Embryonic facial prominence (tissue), 1 donor: ENCODE measurements around the gene KCNAB1.
"Not testable (repeated sequence)": the region's sequence is repeated elsewhere in the genome, so short reads cannot be mapped to it uniquely, and the experiment has no call there.

ENCODE experiments used
- DNase-seq: peaks from one replicate; pipeline ENCODE4 v3.0.0-alpha.2; 2016; ENCODE audit errors: extremely low spot score

Gene KCNAB1

GRCh38 chr3:156137397-156137796, 17.0 kb downstream of the KCNAB1 start:
- not testable (repeated sequence) for DNase-seq

- DNase-seq = no peak
These were observed 19.7 kb downstream of the KCNAB1 start for GRCh38 chr3:156140001-156140595.

GRCh38 chr3:156142702-156143101, 22.3 kb downstream of the KCNAB1 start:
- DNase-seq = no peak

- DNase-seq = no peak
These were observed 22.8 kb downstream of the KCNAB1 start for GRCh38 chr3:156143136-156143535.

DNA sequence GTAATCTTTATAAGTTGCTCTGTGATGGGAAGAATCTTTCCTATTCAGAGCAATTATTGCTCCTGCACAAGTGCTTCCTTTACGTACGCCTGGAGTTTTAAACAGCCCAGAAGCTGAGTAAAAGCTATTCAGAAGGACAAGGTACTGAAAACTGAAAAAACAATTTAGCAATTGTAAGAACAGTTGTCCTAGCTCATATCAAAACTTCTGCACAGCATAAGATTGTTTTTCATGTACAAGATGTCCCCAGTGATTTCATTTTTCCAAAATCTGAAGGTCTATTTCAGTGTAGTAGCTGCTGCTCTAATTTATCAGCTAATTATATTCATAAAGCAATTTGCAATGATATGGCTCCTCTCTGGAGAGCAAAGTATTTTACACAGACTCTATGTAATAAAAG, 23.7 kb downstream of the KCNAB1 start:
- DNase-seq = no peak

GRCh38 chr3:156145866-156146265, 25.5 kb downstream of the KCNAB1 start:
- DNase-seq = no peak

GRCh38 chr3:156148345-156148945, 28.1 kb downstream of the KCNAB1 start:
- DNase-seq = no peak

- no peak for DNase-seq
These were observed 28.6 kb downstream of the KCNAB1 start for GRCh38 chr3:156148946-156149381.

GRCh38 chr3:156149876-156150275, 29.5 kb downstream of the KCNAB1 start:
- peak; percentile 43 for DNase-seq

DNA sequence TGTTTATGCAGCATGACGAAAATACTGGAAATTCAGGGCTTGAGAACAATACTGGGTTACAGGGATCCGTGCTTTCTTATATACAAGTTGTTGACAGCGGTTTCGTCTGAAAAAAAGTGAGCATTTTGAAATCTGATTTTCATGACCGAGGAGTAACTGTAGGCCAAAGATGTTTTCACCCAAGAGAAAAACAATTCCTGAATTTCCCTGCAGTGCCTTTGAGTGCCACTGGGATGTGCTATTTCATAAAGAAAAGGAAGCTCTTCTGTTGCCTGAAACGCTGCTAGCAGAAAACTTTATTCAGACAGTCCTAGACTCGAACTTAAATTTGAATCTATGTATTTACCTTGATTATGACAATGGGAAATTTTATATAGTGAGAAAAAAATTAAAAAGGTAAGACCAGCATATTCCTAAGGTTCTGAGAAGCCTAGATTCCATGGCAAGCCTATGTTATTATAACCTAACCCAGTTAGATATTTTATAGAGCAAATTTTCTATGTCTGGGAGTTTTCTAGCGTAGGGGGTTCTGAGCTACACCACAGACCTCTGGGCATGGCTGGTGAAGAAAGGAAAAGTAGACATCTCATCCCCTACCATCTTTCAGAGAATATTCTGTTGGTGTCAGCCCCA, 30.2 kb downstream of the KCNAB1 start:
- DNase-seq = peak; percentile 78

- peak; percentile 31 for DNase-seq
These were observed 31.5 kb downstream of the KCNAB1 start for GRCh38 chr3:156151824-156152428.

DNA sequence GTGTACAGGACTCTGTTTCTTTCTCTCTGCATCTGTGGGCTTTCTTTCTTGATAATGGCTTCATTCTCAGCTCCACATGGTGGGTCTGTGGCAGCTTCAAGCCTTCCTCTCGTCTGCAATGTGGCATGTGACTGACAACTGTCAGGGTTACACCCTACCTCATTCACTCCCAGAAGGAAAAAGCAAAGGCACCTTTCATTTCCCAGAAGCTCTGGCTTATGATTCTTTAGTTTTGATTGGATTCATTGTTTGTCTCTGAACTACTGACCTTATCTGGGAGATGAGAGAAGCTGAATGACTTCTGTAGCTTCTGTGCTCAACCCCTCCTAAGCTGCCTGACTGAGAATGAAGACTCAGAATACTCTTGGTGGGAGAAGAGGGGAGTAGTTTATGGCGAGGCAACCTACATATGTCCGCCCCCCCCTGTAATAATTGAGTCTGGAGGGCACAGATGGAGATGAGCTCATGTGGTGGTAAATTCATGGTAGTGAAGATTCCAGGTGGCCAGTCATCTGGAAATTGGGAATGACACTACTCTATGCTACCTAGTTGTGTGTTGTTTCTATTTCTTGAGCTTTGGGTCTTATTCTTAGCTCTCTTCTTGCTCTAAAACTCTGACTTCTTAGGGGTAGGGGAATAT, 38.4 kb downstream of the KCNAB1 start:
- no peak for DNase-seq

- no peak for DNase-seq
These were observed 40.3 kb downstream of the KCNAB1 start for GRCh38 chr3:156160647-156161046.

DNA sequence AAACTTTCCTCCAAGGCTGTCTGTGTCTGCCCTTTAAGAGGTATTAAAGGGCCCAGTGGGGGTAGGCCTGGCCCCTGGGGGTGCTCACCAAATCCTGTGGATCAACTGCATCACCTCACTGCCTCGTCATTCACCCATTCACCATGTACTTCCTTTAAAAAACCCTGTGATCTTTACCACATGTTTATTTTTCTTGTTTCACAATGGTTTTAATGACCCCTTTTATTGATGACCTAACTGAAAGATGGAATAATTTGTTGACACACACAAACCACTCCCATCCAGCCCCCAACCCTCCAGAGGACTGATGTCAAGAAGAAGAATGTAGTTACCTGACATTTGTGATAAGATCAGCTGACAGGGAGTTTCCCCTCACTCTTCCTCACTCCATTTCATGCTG, 40.8 kb downstream of the KCNAB1 start:
- no peak for DNase-seq

- no peak for DNase-seq
These were observed 43.5 kb downstream of the KCNAB1 start for GRCh38 chr3:156163848-156164247.

DNA sequence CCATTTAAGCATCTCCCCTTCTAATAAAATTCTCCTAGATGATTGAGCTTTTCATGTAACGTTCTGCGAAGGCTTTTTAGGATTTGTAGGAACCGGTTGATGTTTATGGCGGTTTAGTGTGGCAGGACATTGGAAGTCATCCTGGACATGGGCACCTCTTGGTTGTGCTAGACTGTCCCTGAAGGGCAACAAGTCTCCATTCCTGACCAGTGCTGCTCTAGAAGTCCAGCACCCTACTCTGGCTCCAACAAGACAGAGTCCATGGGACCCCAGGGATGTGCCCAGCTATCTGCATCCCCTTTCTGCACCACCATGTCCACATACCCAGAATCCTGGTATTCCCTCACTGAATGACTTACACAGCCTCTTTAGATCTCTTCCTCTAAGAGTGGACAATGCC, 46.4 kb downstream of the KCNAB1 start:
- DNase-seq = no peak

- DNase-seq = no peak
These were observed 50.2 kb downstream of the KCNAB1 start for GRCh38 chr3:156170571-156170970.

DNA sequence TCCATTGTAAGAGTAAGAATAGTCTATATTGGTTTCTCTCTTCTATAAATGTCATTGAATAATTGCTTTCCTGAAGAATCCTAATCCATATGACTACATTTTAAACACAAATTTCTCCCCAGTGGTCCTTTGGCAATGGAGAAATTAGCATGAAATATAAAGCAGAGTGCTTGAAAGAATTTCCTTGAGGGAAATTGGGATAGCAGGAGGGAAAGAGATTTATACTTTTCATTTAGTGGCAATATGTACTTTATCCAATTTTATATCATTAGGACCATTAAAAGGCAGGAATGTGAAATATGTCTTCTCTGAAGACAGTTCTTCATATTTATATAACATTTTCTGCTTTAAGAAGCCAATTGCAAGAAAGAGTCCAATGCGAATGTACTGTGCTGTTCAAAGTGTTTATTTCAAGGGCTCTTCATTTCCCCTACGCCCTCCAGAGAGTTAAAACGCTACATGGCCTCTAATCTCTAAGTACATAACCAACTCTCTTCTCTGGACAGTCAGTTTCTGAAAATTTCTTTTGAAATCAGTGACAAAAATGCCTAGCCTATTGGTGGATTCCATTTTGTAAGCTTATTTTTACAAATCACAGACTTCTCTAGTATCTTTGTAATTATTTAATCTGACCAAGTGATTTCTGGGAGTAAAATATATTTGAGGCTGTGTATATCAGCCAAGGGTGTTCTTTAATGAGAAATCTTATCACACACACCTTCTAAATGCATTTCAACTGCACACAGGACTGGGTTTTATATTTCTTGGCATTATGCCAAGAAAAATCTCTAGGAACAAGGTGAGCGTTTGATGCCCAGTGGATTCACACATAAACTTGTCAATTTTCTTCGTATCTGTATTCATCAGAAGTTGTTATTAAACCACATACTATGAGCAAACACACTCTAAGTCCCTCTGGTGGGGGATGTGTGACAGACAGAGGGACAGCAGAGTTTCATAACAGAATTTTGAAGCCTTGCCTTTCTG, 51.2 kb downstream of the KCNAB1 start:
- no peak for DNase-seq

DNA sequence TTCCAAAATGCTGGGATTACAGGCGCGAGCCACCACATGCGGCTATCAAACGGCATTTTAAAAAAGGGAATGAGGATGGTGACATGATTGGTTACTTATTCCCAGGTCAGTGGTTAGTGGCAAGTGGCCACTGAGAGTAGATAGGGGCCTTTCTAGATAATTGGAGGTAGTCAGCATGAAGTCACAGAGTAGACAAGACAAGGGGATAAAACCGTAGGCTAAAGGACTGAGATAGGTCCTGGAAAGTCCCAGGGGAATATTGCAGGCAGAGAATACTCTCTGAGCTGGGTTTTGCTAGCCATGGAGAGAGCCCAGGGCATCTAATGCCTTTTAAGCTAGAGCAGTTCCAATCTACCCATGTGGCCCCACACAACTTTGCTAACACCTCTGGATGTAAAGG, 52.2 kb downstream of the KCNAB1 start:
- DNase-seq = no peak

- no peak for DNase-seq
These were observed 54.0 kb downstream of the KCNAB1 start for GRCh38 chr3:156174229-156174847.

GRCh38 chr3:156175570-156175969, 55.2 kb downstream of the KCNAB1 start:
- DNase-seq = no peak
